Small intestine (tissue), 7 donors: ENCODE data around the gene CCDC102B. TPM values are rescaled to one million over a fixed set of nuclear protein-coding genes. Genes with fewer than 3 reads are reported as not detected.
"Not testable (repeated sequence)": the region's sequence is repeated elsewhere in the genome, so short reads cannot be mapped to it uniquely, and the experiment has no call there.

ENCODE experiments used
- DNase-seq, 2 donors: peaks; one replicate each; pipeline versions ENCODE4 v3.0.0 to v3.0.0-alpha.2; 2013
- FAIRE-seq: peaks from 2 replicates; lab custom pipeline; 2012; peaks lifted over from hg19 to GRCh38; lab: Jason Lieb, UNC
- H3K27ac ChIP-seq, 3 donors: one replicate each; pipeline ENCODE4 v1.5.1; 2013; ENCODE audit warnings: low read length in 2 of 3, mild to moderate bottlenecking in 2 of 3, control low read depth in 1 of 3, inconsistent platforms in 1 of 3, low read depth in 1 of 3, moderate library complexity in 1 of 3
- H3K27me3 ChIP-seq, 3 donors: one replicate each; pipeline ENCODE4 v1.6.1; 2013; ENCODE audit warnings: low read length in 3 of 3, inconsistent platforms in 1 of 3; ENCODE audit not compliant: control insufficient read depth in 3 of 3, insufficient read depth in 3 of 3
- H3K36me3 ChIP-seq, 3 donors: one replicate each; pipeline ENCODE4 v1.6.1; 2013; ENCODE audit warnings: low read length in 3 of 3, inconsistent platforms in 1 of 3, low read depth in 1 of 3, mild to moderate bottlenecking in 1 of 3, moderate library complexity in 1 of 3; ENCODE audit not compliant: control insufficient read depth in 3 of 3, insufficient read depth in 2 of 3
- H3K4me1 ChIP-seq, 3 donors: one replicate each; pipeline ENCODE4 v1.6.1; 2013; ENCODE audit warnings: low read length in 2 of 3, inconsistent platforms in 1 of 3, low read depth in 1 of 3, mild to moderate bottlenecking in 1 of 3, moderate library complexity in 1 of 3; ENCODE audit not compliant: control insufficient read depth in 3 of 3, insufficient read depth in 2 of 3
- H3K4me3 ChIP-seq, 3 donors: one replicate each; pipeline ENCODE4 v1.5.1; 2013; ENCODE audit warnings: low read length in 3 of 3, control low read depth in 1 of 3, inconsistent platforms in 1 of 3, low read depth in 1 of 3, mild to moderate bottlenecking in 1 of 3, moderate library complexity in 1 of 3
- H3K9me3 ChIP-seq, 2 donors: one replicate each; pipeline ENCODE4 v1.6.1; 2013; ENCODE audit warnings: low read depth in 1 of 2, low read length in 1 of 2; ENCODE audit not compliant: control insufficient read depth in 2 of 2, insufficient read depth in 1 of 2
- WGBS, 3 donors: extraction: QIAGEN DNeasy Blood & Tissue Kit; methylation state at CpG; one replicate each; pipeline ENCODE4 v1.1.7; 2013; 5-methylcytosine and 5-hydroxymethylcytosine counted together
- polyA plus RNA-seq, 4 donors: library from polyadenylated mRNA; stranded (reverse) in 3 of 4; unstranded in 1 of 4; fragments of 200-250 nt in 3 of 4; fragments of 120-200 nt in 1 of 4; gene quantifications; one replicate each; pipeline versions ENCODE4 v1.2.1 to v1.2.3, GENCODE V29; 2013
- donor health status: healthy with polysubstance abuse.
- donor health status: control.
- donor health status: control.
- donor health status: Bipolar disorder and iron deficiency.
- donor health status: healthy.

CCDC102B gene
- polyA plus RNA-seq, 4 donors, result 0.45 to 5.7 (median 3.1) TPM

- Histone ChIP-seq H3K9me3 (no peaks in the 10 kb centered on the region), H3K36me3 (no peaks in the 10 kb centered on the region), H3K27ac (no peak overlapping the region), H3K4me3 (no peak overlapping the region), H3K27me3 (no peaks in the 10 kb centered on the region), H3K4me1 (no peaks in the 10 kb centered on the region)
- 76 to 85% (median 84%) methylated on average over 1 of the region's 1 CpG for WGBS, 3 donors
- DNase-seq (no peak), FAIRE-seq (no peak)
Measured at GRCh38 chr18:68848242-68848641, 50.4 kb downstream of the CCDC102B start.

GRCh38 chr18:68854786-68855391, 57.0 kb downstream of the CCDC102B start:
- Histone ChIP-seq H3K9me3 (no peaks in the 10 kb centered on the region), H3K4me1 (no peaks in the 10 kb centered on the region), H3K4me3 (no peak overlapping the region), H3K36me3 (no peaks in the 10 kb centered on the region), H3K27ac (no peak overlapping the region), H3K27me3 (no peaks in the 10 kb centered on the region)
- DNase-seq, result no peak
- no peak for FAIRE-seq
- WGBS, 3 donors, result 48 to 57% (median 55%) methylated on average over 4 of the region's 4 CpGs

- Histone ChIP-seq H3K4me3 (no peak overlapping the region), H3K27me3 (no peaks in the 10 kb centered on the region), H3K27ac (no peak overlapping the region), H3K36me3 (no peaks in the 10 kb centered on the region), H3K9me3 (no peaks in the 10 kb centered on the region), H3K4me1 (no peaks in the 10 kb centered on the region)
- no peak for FAIRE-seq
- DNase-seq, result no peak
Measured at GRCh38 chr18:68855491-68855890, 57.6 kb downstream of the CCDC102B start.

- Histone ChIP-seq H3K4me1 (no peaks in the 10 kb centered on the region), H3K27ac (no peak overlapping the region), H3K36me3 (no peaks in the 10 kb centered on the region), H3K27me3 (no peaks in the 10 kb centered on the region), H3K9me3 (no peaks in the 10 kb centered on the region), H3K4me3 (no peak overlapping the region)
- 66 to 83% (median 68%) methylated on average over 2 of the region's 2 CpGs for WGBS, 3 donors
- no peak for FAIRE-seq
- DNase-seq, result no peak
Measured at GRCh38 chr18:68861365-68861764, 63.5 kb downstream of the CCDC102B start.

- Histone ChIP-seq H3K4me3 (no peak overlapping the region), H3K27me3 (no peaks in the 10 kb centered on the region), H3K9me3 (no peaks in the 10 kb centered on the region), H3K4me1 (no peaks in the 10 kb centered on the region), H3K27ac (no peak overlapping the region), H3K36me3 (no peaks in the 10 kb centered on the region)
- FAIRE-seq (no peak), DNase-seq (no peak)
- WGBS, 3 donors, result 78 to 85% (median 79%) methylated on average over 2 of the region's 2 CpGs
Measured at GRCh38 chr18:68865021-68865420, 67.1 kb downstream of the CCDC102B start.

GRCh38 chr18:68865503-68865902, 67.6 kb downstream of the CCDC102B start:
- H3K4me1 ChIP-seq, result no peaks in the 10 kb centered on the region
- 65 to 83% (median 68%) methylated on average over 3 of the region's 3 CpGs for WGBS, 3 donors
- no peak for DNase-seq
- H3K4me3 ChIP-seq, result no peak overlapping the region
- H3K27me3 ChIP-seq, result no peaks in the 10 kb centered on the region
- H3K9me3 ChIP-seq, result no peaks in the 10 kb centered on the region
- H3K27ac ChIP-seq, result no peak overlapping the region
- no peak for FAIRE-seq
- no peaks in the 10 kb centered on the region for H3K36me3 ChIP-seq

GRCh38 chr18:68873003-68873402, 75.1 kb downstream of the CCDC102B start:
- WGBS, 3 donors, result 79 to 82% (median 80%) methylated on average over 4 of the region's 4 CpGs
- FAIRE-seq (no peak), DNase-seq (no peak)
- H3K9me3 ChIP-seq, result no peaks in the 10 kb centered on the region
- H3K4me3 ChIP-seq, result no peak overlapping the region
- H3K27me3 ChIP-seq, result no peaks in the 10 kb centered on the region
- no peaks in the 10 kb centered on the region for H3K36me3 ChIP-seq
- no peaks in the 10 kb centered on the region for H3K4me1 ChIP-seq
- no peak overlapping the region for H3K27ac ChIP-seq

GRCh38 chr18:68874361-68874760, 76.5 kb downstream of the CCDC102B start:
- Histone ChIP-seq H3K27me3 (no peaks in the 10 kb centered on the region), H3K27ac (no peak overlapping the region), H3K4me1 (no peaks in the 10 kb centered on the region), H3K4me3 (no peak overlapping the region), H3K36me3 (no peaks in the 10 kb centered on the region), H3K9me3 (no peaks in the 10 kb centered on the region)
- DNase-seq (no peak), FAIRE-seq (no peak)
- 80 to 92% (median 88%) methylated on average over 1 of the region's 1 CpG for WGBS, 3 donors

GRCh38 chr18:68879947-68880346, 82.1 kb downstream of the CCDC102B start:
- not testable (repeated sequence) for DNase-seq, H3K27ac ChIP-seq, H3K27me3 ChIP-seq, H3K4me1 ChIP-seq, H3K9me3 ChIP-seq, H3K4me3 ChIP-seq, FAIRE-seq, H3K36me3 ChIP-seq
- 94 to 99% (median 95%) methylated on average over 9 to 21 of the region's 21 CpGs for WGBS, 3 donors
